ENCODE measurements around the gene CHEK2. TPM values are rescaled to one million over a fixed set of nuclear protein-coding genes. Genes with fewer than 3 reads are reported as not detected.

CHEK2 gene
- 33.7 and 46.5 TPM in 2 replicates for total RNA-seq

GRCh38 chr22:28741785-28742561 is at the start of gene CHEK2, which contains the start of gene HSCB:
TSS of gene CHEK2 (minus strand) at chr22:28741820. CDS start at chr22:28734721, 7,099 bp downstream.
TSS of gene HSCB (plus strand) at chr22:28742039. CDS start at chr22:28742096, 57 bp downstream.

DNA sequence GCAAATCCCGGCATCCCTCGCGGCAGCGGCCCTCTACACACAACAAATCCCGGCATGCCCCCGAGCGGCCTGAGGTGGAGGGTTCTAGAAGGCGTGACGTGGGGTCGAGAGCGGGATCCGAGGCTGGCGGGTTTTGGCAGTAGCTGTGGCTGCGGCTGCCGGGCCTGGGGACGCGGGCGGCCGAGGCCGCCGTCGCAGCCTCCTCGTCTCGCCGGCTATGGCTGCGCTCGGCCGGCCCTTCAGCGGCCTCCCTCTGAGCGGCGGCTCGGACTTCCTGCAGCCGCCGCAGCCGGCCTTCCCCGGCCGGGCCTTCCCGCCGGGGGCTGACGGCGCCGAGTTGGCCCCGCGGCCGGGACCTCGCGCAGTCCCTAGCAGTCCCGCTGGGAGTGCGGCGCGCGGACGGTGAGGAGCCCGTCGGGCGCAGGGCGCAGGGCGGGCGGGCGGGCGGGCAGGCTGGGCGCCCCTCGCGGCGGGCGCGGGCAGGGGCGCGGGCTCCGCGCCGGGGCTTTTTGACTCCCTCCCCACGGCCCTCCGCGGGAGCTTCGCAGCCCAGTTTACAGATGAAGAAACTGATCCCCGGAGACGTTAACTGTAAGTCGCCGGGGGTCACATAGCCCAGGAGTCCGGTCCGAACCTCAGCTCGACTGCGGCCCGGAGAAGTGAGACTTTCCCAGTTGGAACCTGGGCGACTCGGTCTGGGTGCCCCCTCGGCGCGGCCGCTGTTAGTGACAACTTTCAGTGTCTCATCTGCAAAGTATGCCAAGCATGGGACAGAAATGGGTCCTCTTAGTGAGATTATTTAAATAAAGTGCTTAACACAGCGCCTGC is 31.2 kb upstream of the CHEK2 start, which contains the start of gene CCDC117:
CCDC117 (plus strand) TSS at position 63 of the 828 bp plus-strand sequence; CDS start at position 218, 155 bp downstream.

DNA sequence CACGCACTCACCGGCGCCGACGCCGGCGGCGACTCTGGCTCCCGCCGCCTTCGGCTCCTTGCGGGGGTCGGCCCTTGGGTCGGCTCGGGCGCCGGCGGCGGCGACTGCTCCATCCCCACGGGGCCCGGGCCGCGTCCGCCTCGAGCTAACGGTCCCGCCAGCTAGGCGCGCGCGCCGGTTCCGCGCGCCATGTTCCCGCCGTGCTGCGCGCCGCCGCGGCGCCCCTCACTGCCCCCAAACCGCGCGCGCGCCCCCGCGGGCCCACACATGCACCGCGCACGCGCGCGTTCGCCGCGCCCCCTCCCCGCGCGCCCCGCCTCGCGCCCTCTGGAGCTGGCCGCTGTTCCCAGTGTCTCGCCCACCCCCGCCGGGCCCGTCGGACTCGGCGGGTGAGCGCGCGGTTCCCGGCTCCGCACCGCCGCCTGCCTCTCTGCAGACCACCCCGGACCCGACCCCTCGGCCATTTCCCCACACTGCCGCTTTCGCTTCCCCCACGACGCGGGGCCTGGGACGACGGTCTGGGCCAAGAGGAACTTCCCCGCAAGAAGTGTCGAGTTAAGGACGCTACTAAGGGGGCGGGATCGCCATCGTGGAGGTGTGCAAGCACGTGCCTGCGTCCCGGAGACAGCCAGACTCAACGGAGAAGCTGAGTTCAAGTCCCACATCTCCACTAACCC is 61.9 kb downstream of the CHEK2 start, which contains the start of gene TTC28:
TTC28 (minus strand) TSS at position 230 of the 677 bp plus-strand sequence; CDS start at position 113, 117 bp downstream.

Small RNA genes within 50 kb of the gene (small RNA-seq; reads per million reads assigned to genes)
- not detected for gene RN7SL162P

Other genes with a start within 250 kb of the CHEK2 start
- 56.3 TPM in 2 replicates for gene TTC28, start 62.0 kb downstream of the CHEK2 start, total RNA-seq
- gene HSCB, start 219 bp upstream of the CHEK2 start, total RNA-seq = 26.0 and 28.9 TPM in 2 replicates
- 31.8 and 40.2 TPM in 2 replicates for gene CCDC117, start 30.9 kb upstream of the CHEK2 start, total RNA-seq
- 206 and 235 TPM in 2 replicates for gene XBP1, start 58.7 kb upstream of the CHEK2 start, total RNA-seq
- 4.2 and 4.9 TPM in 2 replicates for gene ZNRF3, start 141.8 kb upstream of the CHEK2 start, total RNA-seq

Data from articular chondrocyte of knee joint (primary cell).